Lung (tissue), 12 donors: ENCODE measurements around the gene TTR. TPM values are rescaled to one million over a fixed set of nuclear protein-coding genes. Genes with fewer than 3 reads are reported as not detected.

Experiments used
- ATAC-seq: fragments of 200-7000 bp; cut with Tn5 transposase; one replicate; pipeline ENCODE4 v1.9.1; 2020; ENCODE audit warnings: moderate number of reproducible peaks; ENCODE audit not compliant: insufficient read depth, low FRiP score
- DNase-seq, 3 donors: peaks; one replicate each; pipeline ENCODE4 v3.0.0-alpha.2; 2013 to 2017
- H3K27ac ChIP-seq, 2 donors: one replicate each; pipeline ENCODE4 v1.5.1; 2013; ENCODE audit warnings: mild to moderate bottlenecking in 2 of 2, moderate library complexity in 2 of 2, control low read depth in 1 of 2, inconsistent platforms in 1 of 2, low read depth in 1 of 2, low read length in 1 of 2
- H3K27me3 ChIP-seq, 3 donors: one replicate each; pipeline ENCODE4 v1.5.1; 2013; ENCODE audit warnings: low read length in 2 of 3; ENCODE audit not compliant: control insufficient read depth in 3 of 3, insufficient read depth in 3 of 3
- H3K36me3 ChIP-seq, 4 donors: one replicate each; pipeline ENCODE4 v1.5.1; 2013; ENCODE audit warnings: low read length in 4 of 4, mild to moderate bottlenecking in 1 of 4, moderate library complexity in 1 of 4; ENCODE audit not compliant: control insufficient read depth in 4 of 4, insufficient read depth in 4 of 4
- H3K4me1 ChIP-seq, 5 donors: one replicate each; pipeline ENCODE4 v1.5.1; 2013; ENCODE audit warnings: low read length in 5 of 5, mild to moderate bottlenecking in 2 of 5, moderate library complexity in 1 of 5; ENCODE audit not compliant: control insufficient read depth in 5 of 5, insufficient read depth in 5 of 5
- H3K4me3 ChIP-seq: one replicate; pipeline ENCODE4 v1.5.1; 2013; ENCODE audit warnings: mild to moderate bottlenecking, control low read depth, moderate library complexity
- H3K9ac ChIP-seq, 2 donors: one replicate each; pipeline ENCODE4 v1.5.1; 2013; ENCODE audit warnings: low read length in 2 of 2, control low read depth in 1 of 2; ENCODE audit not compliant: insufficient read depth in 1 of 2
- H3K9me3 ChIP-seq, 4 donors: one replicate each; pipeline ENCODE4 v1.5.1; 2013; ENCODE audit warnings: low read length in 3 of 4, mild to moderate bottlenecking in 1 of 4, moderate library complexity in 1 of 4; ENCODE audit not compliant: control insufficient read depth in 4 of 4, insufficient read depth in 3 of 4
- CTCF ChIP-seq: IDR thresholded peaks from 2 replicates; pipeline ENCODE4 v1.5.1; 2012; ENCODE audit warnings: mild to moderate bottlenecking; ENCODE audit errors: control extremely low read depth, extremely low read depth
- WGBS, 2 donors: extraction: QIAGEN DNeasy Blood & Tissue Kit; methylation state at CpG; one replicate each; pipeline ENCODE4 v1.1.7; 2013; 5-methylcytosine and 5-hydroxymethylcytosine counted together
- polyA plus RNA-seq, 2 donors: library from polyadenylated mRNA; stranded (reverse); fragments of 200-250 nt; gene quantifications; one replicate each; pipeline ENCODE4 v1.2.1, GENCODE V29; 2013
- total RNA-seq, 2 donors: library from RNA; depleted of rRNA in 1 of 2; stranded (reverse); fragments of >200 nt in 1 of 2; gene quantifications; one replicate each; pipeline ENCODE4 v1.2.1, GENCODE V29; 2014 to 2021
- donor health status: control.
- donor health status: control.
- donor health status: Bipolar disorder and iron deficiency.
- donor health status: healthy.
- donor health status: DM: yes; HTN: yes; CAD: no.

The TTR gene
- total and polyA plus RNA-seq, 4 donors, result 0.13 to 1.1 (median 0.70) TPM

DNA sequence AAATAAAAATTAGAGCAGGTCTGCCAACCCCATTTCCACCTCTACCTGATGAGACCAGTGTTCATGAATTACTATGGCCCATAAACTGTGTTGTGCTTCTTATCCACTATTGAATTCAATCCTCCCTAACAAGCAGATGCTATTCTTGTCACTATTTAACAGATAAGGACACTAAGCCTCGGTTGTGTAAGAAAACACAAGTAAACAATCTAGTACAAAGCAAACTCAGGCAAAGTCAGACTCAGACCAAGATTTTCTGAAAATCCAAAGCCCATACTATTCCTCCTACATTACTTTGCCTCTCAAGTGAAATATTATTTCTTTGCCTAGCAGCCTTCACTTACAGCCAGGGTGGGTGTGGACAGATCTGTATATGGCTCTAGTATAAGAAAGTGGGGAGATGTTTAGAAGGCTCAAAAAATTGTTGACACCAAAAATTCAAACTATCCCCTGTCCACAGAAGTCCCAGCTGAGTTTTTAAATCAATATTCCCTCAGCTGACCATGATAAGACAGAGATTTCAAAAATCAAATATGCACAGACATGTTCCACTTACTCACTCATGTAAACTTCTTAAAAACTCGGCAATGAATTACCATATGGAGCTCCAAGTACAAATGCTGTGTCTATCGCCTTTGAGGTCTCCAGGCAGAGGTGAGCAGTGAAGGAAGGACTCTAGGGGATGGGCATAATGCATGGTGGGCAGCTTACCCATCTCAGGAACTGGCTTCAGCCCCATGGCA lies 16.0 kb upstream of the TTR start:
- no peak for ATAC-seq
- WGBS, 2 donors, result 68 to 88% methylated on average over 3 of the region's 3 CpGs
- H3K27ac ChIP-seq, result no peak overlapping the region

DNA sequence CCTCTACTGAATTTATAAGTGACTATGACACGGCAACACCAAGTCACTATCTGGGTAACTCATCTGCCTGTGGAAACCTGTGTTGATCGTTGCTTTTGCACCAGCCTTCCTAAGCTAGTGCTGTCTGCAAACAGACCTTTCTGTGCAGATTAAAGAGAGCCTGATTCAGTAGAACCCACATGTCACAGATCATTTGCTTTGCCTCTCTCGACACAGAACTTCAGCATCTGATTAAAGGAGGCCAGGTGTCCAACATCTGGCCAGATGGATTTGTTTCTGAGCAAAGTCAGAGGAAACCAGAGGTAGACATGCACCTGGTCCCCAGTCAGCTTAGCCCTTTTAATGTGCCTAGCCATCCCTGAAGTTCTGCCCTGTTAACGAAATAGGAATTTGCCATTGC lies 15.0 kb upstream of the TTR start:
- ATAC-seq (no peak), DNase-seq (no peak)
- Histone ChIP-seq H3K4me1 (peaks cover 0 to 2% (median 0%) of the 10 kb centered on the region in 5 donors), H3K9me3 (peaks cover 0 to 2% (median 0%) of the 10 kb centered on the region in 4 donors), H3K27me3 (no peaks in the 10 kb centered on the region), H3K9ac (no peak overlapping the region), H3K27ac (no peak overlapping the region), H3K36me3 (no peaks in the 10 kb centered on the region), H3K4me3 (no peak overlapping the region)
- no peak for TF ChIP-seq CTCF
- WGBS, 2 donors, result 65 to 72% methylated on average over 4 of the region's 4 CpGs

More for the DNA sequence above, 16.0 kb upstream of the TTR start:
- Histone ChIP-seq H3K27me3 (no peaks in the 10 kb centered on the region), H3K36me3 (no peaks in the 10 kb centered on the region), H3K9ac (no peak overlapping the region), H3K4me1 (peaks cover 0 to 2% (median 0%) of the 10 kb centered on the region in 5 donors), H3K4me3 (no peak overlapping the region), H3K9me3 (peaks cover 0 to 2% (median 0%) of the 10 kb centered on the region in 4 donors)
- no peak for TF ChIP-seq CTCF
- DNase-seq, result no peak

GRCh38 chr18:31577195-31577594 lies 14.5 kb upstream of the TTR start:
- peaks cover 0 to 2% (median 0%) of the 10 kb centered on the region in 4 donors for H3K9me3 ChIP-seq
- no peak overlapping the region for H3K9ac ChIP-seq
- H3K36me3 ChIP-seq, result no peaks in the 10 kb centered on the region
- no peaks in the 10 kb centered on the region for H3K27me3 ChIP-seq
- DNase-seq (no peak), ATAC-seq (no peak)
- H3K4me1 ChIP-seq, result peaks cover 0 to 2% (median 0%) of the 10 kb centered on the region in 5 donors
- TF ChIP-seq CTCF, result no peak
- 43 to 93% methylated on average over 1 of the region's 1 CpG for WGBS, 2 donors
- no peak overlapping the region for H3K27ac ChIP-seq
- no peak overlapping the region for H3K4me3 ChIP-seq

DNA sequence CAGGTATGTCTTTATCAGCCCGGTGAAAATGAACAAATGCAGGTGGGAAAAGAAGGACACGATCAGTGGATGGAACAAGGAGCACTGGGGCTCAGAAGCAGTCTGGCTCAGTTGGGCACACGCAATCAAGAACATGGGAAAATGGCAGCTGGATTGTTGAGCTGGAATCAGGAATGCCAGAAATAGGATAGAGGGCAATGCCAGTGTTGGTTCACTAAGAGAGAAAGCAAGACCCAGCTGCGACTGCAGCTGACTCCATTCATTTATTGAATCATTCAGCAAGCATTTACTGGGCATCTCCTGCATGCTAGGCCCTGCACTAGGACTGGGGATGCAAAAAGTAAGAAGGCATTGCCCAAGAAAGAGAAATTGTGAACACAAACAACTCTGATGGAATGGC lies 13.6 kb upstream of the TTR start:
- TF ChIP-seq CTCF, result no peak
- ATAC-seq (no peak), DNase-seq (no peak)
- peaks cover 0 to 2% (median 0%) of the 10 kb centered on the region in 5 donors for H3K4me1 ChIP-seq
- no peaks in the 10 kb centered on the region for H3K36me3 ChIP-seq
- no peaks in the 10 kb centered on the region for H3K27me3 ChIP-seq
- peaks cover 0 to 2% (median 0%) of the 10 kb centered on the region in 4 donors for H3K9me3 ChIP-seq
- no peak overlapping the region for H3K27ac ChIP-seq
- WGBS, 2 donors, result 95 to 96% methylated on average over 4 of the region's 4 CpGs
- H3K9ac ChIP-seq, result no peak overlapping the region
- no peak overlapping the region for H3K4me3 ChIP-seq
